H1 (cell line): ENCODE results near the gene VPS13A. TPM values are rescaled to one million over a fixed set of nuclear protein-coding genes. Genes with fewer than 3 reads are reported as not detected.

Experiments used
- CEBPB ChIP-seq: IDR thresholded peaks from 2 replicates; pipeline ENCODE4 v1.6.1; 2012; ENCODE audit warnings: low read depth, low read length
- CHD7 ChIP-seq: fragments of 300-600 bp; sonication (generic); IDR thresholded peaks from 2 replicates; pipeline ENCODE4 v1.7.1; 2012; ENCODE audit warnings: low read length, moderate library complexity, mild to moderate bottlenecking, inconsistent platforms; ENCODE audit not compliant: insufficient replicate concordance
- GTF2F1 ChIP-seq: IDR thresholded peaks from 2 replicates; pipeline ENCODE4 v1.6.1; 2012; ENCODE audit warnings: low read depth, low read length, improper control_type of control experiment, borderline replicate concordance
- KDM1A ChIP-seq: fragments of 200-600, 300-600 bp; sonication (generic); IDR thresholded peaks from 2 replicates; pipeline ENCODE4 v1.7.1; 2016; ENCODE audit warnings: mild to moderate bottlenecking, low read length, borderline replicate concordance
- KDM4A ChIP-seq: IDR thresholded peaks from one replicate; pipeline ENCODE4 v1.7.1; 2012; ENCODE audit warnings: low read depth, mild to moderate bottlenecking, moderate library complexity, low read length, inconsistent platforms; ENCODE audit not compliant: severe bottlenecking
- KDM5A ChIP-seq: fragments of 200-600 bp; IDR thresholded peaks from 2 replicates; pipeline ENCODE4 v1.7.1; 2012; ENCODE audit warnings: mild to moderate bottlenecking, low read length, inconsistent platforms, mixed read lengths
- POLR2A ChIP-seq, 2 experiments: IDR thresholded peaks; 1 replicate in 1 of 2; 2 replicates in 1 of 2; pipeline ENCODE4 v1.6.1; 2011; ENCODE audit warnings: low read depth in 2 of 2, low read length in 2 of 2, mild to moderate bottlenecking in 2 of 2; ENCODE audit errors: control extremely low read depth in 1 of 2
- POU5F1 ChIP-seq: IDR thresholded peaks from 2 replicates; pipeline ENCODE4 v1.6.1; 2011; ENCODE audit warnings: low read depth, mild to moderate bottlenecking, low read length, moderate library complexity
- SIRT6 ChIP-seq: IDR thresholded peaks from one replicate; pipeline ENCODE4 v1.7.1; 2012; ENCODE audit warnings: low read length, inconsistent platforms
- USF2 ChIP-seq: IDR thresholded peaks from 2 replicates; pipeline ENCODE4 v1.6.1; 2011; ENCODE audit warnings: low read length, improper control_type of control experiment
- polyA plus RNA-seq, 7 experiments: library from polyadenylated mRNA; depleted of rRNA in 3 of 7; stranded (reverse) in 5 of 7; unstranded in 2 of 7; fragments of >200 nt in 5 of 7; fragments of 200-250 nt in 2 of 7; gene quantifications; 1 replicate in 5 of 7; 2 replicates in 1 of 7; 4 replicates in 1 of 7; pipeline versions ENCODE4 v1.2.1 to v1.2.3, GENCODE V29; 2011 to 2013; ENCODE audit warnings: missing spikeins in 2 of 7, mixed read lengths in 2 of 7
- total RNA-seq: library from RNA; stranded (reverse); fragmentation: NEBNext Ultra II Directional; extraction: Animal tissue kit (Norgen Biotek cat#: 25700); gene quantifications from 2 replicates; pipeline ENCODE4 v1.2.1, GENCODE V29; 2021

VPS13A gene
- total and polyA plus RNA-seq, 2 of the 8 experiments (the other 6 are each of a cell fraction or from before 2014, with no cell fraction given): 6.0 to 36.5 TPM

GRCh38 chr9:77133011-77133410 lies 44.3 kb upstream of the VPS13A start (continued):
- TF ChIP-seq CHD7: no peak
- TF ChIP-seq POLR2A (IDR thresholded peaks at IDR 0.05; ENCODE audit: control extremely low read depth in 1 of 2, low read depth in 2 of 2, low read length in 2 of 2): no peak
- TF ChIP-seq SIRT6: no peak
- no peak for TF ChIP-seq KDM4A
- TF ChIP-seq POU5F1: no peak
- no peak for TF ChIP-seq USF2
- TF ChIP-seq KDM1A: no peak
- TF ChIP-seq GTF2F1: no peak
- no peak for TF ChIP-seq CEBPB
- no peak for TF ChIP-seq KDM5A
